ENCODE data around the gene DCT.
"Not testable (repeated sequence)": the region's sequence is repeated elsewhere in the genome, so short reads cannot be mapped to it uniquely, and the experiment has no call there.

DCT gene

DNA sequence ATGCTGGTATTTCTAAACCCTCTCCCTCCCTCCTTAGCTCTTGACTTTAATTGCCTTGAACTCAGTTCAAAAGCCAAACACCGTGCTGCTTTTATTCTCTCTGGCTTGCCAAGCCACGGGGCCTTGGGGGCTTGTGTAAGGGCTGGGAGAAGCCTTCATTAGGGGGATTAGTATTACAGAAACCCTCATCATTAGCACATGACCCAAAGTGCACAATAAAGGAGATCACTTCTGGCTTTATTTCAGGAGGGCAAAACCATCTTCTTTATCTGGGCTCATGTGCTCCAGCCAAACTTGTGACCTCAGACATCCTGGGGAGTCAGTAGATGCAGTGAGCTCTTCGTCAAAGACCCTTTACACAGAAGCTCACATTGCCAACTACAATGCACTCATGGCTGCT, at the start of gene DCT:
Gene DCT, minus strand, starts transcription at position 67 of the 400 bp plus-strand sequence. CDS start 427 bp downstream, outside the sequence.
- peak; percentile 71 for DNase-seq

DNA sequence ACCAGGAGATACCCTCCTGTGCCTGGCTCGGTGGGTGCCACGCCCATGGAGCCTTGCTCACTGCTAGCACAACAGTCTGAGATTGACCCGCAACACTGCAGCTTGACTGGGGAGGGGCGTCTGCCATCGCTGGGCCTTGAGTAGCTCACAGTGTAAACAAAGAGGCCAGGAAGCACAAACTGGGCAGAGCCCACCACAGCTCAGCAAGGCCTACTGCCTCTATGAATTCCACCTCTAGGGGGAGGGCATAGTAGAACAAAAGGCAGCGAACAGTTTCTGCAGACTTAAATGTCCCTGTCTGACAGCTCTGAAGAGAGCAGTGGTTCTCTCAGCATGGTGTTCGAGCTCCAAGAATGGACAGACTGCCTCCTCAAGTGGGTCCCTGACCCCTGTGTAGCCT, 47.5 kb upstream of the DCT start:
- not testable (repeated sequence) for DNase-seq

GRCh38 chr13:94525781-94526180, 46.3 kb upstream of the DCT start:
- no peak for DNase-seq

DNA sequence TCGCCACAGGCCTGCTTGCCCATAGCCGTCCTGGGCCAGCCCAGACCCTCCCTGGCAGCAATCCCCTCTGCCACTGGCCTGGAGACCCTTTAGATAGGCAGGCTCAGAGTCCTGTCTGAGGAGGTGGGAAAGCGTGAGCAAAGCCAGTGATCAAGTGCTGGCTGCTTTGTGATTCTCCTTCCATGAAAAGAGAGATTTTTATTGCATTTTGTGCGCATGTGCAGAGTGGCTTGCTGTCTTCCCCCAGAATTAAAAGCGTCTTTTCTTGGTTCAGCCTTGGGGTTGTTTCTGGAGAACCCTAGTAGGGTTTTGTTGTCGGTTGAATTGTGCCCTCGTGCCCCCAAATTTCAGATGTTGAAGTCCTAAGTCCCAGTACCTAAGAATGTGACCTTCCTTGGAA, 44.9 kb upstream of the DCT start:
- no peak for DNase-seq

DNA sequence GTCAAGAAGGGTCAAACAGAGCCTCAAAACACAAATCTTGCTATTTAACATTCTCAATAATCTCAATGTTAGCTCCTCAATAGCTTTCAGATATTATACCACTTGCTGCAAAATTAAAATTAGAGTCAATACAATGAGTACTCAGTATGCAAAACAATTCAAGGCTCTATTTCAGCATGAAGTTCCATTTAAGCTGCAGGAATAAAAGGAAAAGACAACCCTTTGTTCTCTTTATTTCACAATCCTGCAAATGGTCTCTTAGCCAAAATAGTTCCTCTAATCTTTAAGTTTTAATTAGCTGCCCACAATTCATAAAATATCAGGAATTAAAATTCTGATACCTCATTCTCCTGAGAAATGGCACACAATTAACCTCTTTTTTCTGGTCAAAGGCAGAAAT, 40.5 kb upstream of the DCT start:
- DNase-seq: no peak

GRCh38 chr13:94516456-94516855, 37.0 kb upstream of the DCT start:
- DNase-seq: no peak

DNA sequence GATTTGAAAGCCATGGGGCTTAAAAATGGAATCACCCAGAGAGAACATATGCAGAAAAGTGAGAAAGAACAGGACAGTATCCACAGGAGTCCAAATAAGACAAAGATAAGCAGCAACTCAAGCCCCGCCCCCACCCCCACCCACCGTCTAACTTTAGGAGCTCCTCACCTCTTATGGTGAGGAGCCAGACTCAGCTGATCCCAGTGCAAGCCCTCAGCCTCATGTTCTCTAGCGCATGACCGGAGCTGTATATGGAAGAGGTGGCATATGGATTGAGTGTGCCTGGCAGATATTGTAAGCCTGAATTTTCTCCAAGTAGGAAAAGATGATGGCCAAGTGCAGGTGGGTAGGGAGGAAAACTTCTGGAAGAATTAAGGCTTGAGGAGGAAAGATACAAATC, 36.4 kb upstream of the DCT start:
- no peak for DNase-seq

- no peak for DNase-seq
These were observed 35.9 kb upstream of the DCT start for GRCh38 chr13:94515374-94515773.

- no peak for DNase-seq
These were observed 33.5 kb upstream of the DCT start for GRCh38 chr13:94513026-94513425.

DNA sequence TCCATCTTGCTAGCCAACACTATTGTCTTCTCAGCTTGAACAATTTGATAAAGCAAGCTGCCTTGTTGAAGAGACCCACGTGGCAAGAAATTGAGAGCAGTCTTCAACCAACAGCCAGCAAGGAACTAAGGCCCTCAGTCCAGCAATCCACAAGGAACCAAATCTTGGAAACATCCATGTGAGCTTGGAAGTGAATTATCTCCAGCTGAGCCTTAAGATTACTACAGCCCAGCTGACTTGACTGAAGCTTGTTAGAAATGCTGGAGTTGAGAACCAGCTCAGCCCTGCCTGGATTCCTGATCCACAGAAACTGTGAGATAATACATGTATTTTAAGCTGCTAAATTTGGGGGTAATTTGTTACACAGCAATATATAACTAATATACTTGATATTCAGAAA, 26.2 kb upstream of the DCT start:
- DNase-seq: no peak

DNA sequence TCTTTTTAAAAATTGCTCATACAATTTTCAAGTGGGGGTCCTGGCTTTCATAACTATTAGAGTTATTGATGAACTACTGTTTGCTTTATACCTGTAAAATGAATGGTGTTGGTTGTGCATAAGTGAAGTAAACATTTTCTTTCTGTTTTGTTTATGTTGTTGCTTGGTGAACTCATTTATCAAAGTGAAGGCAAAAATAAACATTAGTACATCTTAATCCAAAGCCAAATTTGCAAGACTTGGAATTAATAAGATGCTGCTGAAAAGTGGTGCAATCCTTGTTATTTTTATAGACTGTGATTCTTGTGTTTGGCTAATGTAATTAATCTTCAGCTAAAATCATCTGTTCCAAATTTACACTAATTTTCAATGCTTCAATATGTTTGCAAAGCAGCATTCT, 24.4 kb upstream of the DCT start:
- no peak for DNase-seq

- not testable (repeated sequence) for DNase-seq
These were observed 19.3 kb upstream of the DCT start for GRCh38 chr13:94498831-94499230.

- DNase-seq: no peak
These were observed 16.3 kb upstream of the DCT start for GRCh38 chr13:94495806-94496205.

DNA sequence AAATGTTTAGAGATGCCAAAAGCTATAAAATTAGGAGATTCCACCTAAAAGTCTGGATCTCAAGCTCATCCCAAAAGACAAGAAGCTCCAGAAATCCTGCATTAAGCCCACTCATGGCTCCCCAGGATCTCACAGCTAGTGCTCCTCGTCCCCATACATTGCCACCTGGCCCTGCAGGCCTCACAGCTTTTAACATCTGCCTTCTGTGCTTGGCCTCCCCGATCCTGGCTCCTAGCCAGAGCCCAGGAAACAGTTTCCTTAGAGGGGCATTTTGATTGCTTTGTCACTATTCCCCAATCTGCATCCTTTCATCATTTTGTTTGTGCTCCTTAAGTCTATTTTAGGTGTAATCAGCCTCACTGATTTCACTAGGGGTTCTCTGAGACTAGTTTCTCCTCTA, 14.5 kb upstream of the DCT start:
- DNase-seq: no peak

- DNase-seq: no peak
These were observed 7.6 kb upstream of the DCT start for GRCh38 chr13:94487043-94487442.

- DNase-seq: no peak
These were observed 4.5 kb upstream of the DCT start for GRCh38 chr13:94483970-94484369.

DNA sequence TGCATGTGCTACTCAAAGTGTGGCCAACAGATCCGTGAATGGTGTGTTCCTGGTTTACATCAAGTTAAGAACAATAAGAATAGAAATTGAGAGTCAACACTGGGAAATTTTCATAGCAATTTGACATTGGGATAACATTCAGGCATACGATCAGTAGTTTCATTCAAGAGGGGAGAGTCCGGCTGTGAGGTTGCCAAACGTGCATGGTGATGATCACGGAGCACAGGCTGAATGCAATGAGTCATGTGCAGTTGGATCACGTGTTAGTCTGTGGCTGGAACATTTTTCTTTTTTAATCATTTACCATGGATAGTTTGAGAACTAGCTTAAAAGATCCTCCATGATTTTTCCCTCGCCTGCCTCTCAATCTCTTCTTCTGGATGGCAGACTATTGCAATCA, 2.5 kb upstream of the DCT start:
- DNase-seq: no peak

DNA sequence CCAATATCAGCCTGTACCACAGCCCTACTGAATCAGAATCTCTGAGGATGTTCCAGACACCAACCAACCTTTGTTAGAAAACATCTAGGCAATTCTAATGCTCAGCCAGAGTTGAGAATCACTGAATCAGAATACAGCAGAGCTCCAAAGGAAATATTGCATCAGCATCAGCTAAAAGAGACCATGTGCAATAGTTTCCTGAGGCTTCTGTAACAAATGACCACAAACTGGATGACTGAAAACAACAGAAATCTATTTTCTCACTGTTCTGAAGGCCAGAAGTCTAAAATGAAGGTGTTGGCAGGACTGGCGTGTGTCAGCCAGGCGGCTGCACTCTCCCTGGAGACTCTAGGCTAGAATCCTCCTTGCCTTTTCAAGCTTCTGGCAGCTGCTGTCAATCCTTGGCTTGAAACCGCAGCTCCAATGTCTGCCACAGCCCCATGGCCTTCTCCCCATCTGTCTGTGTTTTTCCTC, 1.2 kb upstream of the DCT start:
- no peak for DNase-seq

DNA sequence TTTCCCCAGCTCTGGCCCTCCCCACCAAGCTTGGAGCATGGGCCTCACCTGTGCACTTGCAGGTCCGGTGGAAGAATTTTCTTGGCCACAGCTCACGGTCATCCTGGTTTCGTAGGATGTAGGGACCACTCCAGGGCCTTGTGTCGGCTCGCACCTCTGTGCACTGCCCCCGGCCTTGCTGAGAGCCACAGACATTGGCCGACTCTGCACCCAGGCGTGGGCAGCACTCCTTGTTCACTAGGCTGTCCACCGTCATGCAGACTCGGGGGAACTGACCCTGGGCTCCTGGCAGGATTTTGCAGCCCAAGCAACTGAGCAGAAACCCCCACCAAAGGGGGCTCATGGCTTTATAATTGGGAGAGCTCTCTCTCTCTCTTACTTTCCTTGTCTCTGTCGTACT, 569 bp downstream of the DCT start:
- DNase-seq: no peak

GRCh38 chr13:94470126-94470525, 9.4 kb downstream of the DCT start:
- no peak for DNase-seq

DNA sequence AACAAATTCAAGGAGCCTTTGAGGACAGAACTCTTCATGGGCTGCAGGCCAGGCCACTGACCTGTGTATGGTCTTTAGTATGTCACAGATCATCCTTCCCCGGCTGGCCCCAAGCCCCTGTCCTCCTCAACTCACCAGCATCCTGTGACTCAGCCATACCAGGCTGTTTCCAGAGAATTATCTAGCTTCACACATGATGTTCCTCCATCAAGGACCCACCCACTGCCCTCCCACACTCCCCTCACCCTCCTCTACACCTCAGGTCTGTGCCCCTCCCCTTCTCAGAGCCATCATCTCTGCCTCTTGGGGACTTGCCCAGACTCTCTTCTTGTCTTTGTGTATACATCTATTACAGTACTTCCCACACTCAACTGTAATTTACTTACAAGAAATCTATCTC, 14.7 kb downstream of the DCT start:
- no peak for DNase-seq

GRCh38 chr13:94462670-94463069, 16.8 kb downstream of the DCT start:
- DNase-seq: no peak

DNA sequence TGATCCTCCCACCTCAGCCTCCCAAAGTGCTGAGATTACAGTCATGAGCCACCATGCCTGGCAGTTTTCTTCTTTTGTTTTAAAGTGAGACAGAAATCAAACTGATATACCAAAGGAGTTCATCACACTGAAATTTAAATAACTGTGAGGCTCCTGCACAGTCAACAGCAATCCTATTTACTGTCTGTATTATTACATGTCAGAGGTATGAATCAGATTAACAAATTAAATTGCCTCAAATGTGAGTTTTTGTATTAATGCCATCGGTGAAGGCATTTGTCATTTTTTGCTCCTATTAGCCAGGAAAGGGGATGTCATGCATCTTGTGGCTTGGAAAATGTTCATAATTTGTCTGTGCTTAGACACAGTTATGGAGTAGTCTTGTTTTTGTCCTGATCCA, 20.4 kb downstream of the DCT start:
- DNase-seq: no peak

DNA sequence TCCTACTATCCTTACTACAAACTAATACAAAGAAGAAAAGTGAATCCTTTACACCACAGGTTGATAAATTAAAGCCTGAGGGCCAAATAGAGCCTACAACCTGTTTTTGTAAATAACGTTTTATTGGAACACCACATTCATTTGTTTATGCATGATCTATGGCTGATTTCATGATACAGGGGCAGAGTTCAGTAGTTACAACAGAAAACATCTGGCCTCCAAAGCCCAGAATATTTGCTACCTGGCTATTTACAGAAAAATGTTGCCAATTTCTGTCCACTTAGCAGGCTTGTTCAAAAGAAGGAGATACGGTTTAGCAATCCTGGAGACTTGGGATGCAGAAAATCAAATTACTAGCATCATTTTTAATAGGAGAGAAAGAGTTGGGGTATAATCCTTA, 24.1 kb downstream of the DCT start:
- DNase-seq: no peak

DNA sequence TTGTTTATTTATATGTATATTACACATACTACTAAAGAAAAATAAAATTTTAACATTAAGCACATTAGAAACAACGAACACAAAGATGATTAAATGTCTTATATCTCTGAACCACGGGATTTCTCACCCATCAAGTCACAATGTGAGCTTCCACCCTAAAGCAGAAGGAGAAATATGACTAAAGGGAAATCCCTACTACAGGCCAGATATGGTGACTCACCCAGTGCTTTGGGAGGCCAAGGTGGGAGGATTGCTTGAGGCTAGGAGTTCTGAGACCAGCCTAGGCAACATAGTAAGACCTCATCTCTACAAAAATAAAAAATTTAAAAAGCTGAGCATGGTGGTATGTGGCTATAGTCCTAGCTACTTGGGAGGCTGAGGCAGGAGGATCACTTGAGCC, 24.6 kb downstream of the DCT start:
- DNase-seq: no peak

DNA sequence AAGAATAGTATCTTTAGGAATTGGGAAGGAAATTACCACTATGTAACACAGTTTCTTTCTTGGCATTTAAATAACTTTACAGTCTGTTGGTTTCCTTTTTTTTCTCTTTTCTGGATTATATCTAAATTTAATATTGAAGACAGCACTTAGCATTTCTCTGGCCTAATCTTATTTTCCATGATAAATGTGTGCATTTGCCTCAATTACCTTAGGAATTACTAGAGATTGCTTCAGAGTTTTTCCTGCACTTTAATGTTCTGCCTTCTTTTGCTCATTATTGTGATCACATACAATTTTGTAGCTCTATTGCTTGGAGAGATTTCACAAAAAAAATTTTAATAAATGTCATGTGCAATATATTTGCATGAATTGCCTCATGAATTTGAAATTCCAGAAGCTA, 25.1 kb downstream of the DCT start:
- no peak for DNase-seq
